AG04450 (cell line): ENCODE measurements around the gene CYRIA. TPM values are rescaled to one million over a fixed set of nuclear protein-coding genes. Genes with fewer than 3 reads are reported as not detected.

ENCODE experiments used
- CTCF ChIA-PET: fragments of 300-600, 350-600 bp; formaldehyde crosslinking; extraction: SDS; loops from one replicate; lab custom pipeline; 2022; ENCODE audit warnings: antibody characterized with exemption, inconsistent platforms; lab: Charles Lee
- POLR2A ChIA-PET: fragments of 350-600 bp; formaldehyde crosslinking; extraction: SDS; loops from one replicate; lab custom pipeline; 2021; ENCODE audit warnings: antibody characterized with exemption, inconsistent platforms; lab: Yijun Ruan, JAX
- DNase-seq: peaks from one replicate; pipeline ENCODE4 v3.0.0-alpha.2; 2011; ENCODE audit warnings: low read depth, low spot score
- H3K27ac ChIP-seq: one replicate; pipeline ENCODE4 v1.5.1; 2012; ENCODE audit warnings: low read depth, low read length, control low read depth
- H3K27me3 ChIP-seq: one replicate; pipeline ENCODE4 v1.6.0; 2012; ENCODE audit warnings: low read length; ENCODE audit not compliant: control insufficient read depth, insufficient read depth
- H3K4me3 ChIP-seq: 2 replicates; pipeline ENCODE4 v1.5.1; 2011; ENCODE audit warnings: mild to moderate bottlenecking, low read depth, low read length, control low read depth
- H3K9me3 ChIP-seq: 2 replicates; pipeline ENCODE4 v1.5.1; 2012; ENCODE audit warnings: low read length; ENCODE audit not compliant: control insufficient read depth, insufficient read depth
- polyA plus RNA-seq: library from polyadenylated mRNA; depleted of rRNA; stranded (reverse); fragments of >200 nt; gene quantifications from 2 replicates; pipeline ENCODE4 v1.2.3, GENCODE V29; 2011
- TF ChIP-seq, protein P1 (sequence below): IDR thresholded peaks from 2 replicates; pipeline ENCODE4 v1.5.1; 2011; ENCODE audit warnings: low read depth, low read length, control low read depth, inconsistent platforms

The CYRIA gene
- polyA plus RNA-seq, 1 experiment, result 3.7 TPM

- no peak overlapping the region for H3K4me3 ChIP-seq
- no peaks in the 10 kb centered on the region for H3K9me3 ChIP-seq
- peaks cover 11% of the 10 kb centered on the region for H3K27me3 ChIP-seq
- POLR2A ChIA-PET, result no interaction called here
- DNase-seq, result no peak
- TF ChIP-seq, protein P1, sequence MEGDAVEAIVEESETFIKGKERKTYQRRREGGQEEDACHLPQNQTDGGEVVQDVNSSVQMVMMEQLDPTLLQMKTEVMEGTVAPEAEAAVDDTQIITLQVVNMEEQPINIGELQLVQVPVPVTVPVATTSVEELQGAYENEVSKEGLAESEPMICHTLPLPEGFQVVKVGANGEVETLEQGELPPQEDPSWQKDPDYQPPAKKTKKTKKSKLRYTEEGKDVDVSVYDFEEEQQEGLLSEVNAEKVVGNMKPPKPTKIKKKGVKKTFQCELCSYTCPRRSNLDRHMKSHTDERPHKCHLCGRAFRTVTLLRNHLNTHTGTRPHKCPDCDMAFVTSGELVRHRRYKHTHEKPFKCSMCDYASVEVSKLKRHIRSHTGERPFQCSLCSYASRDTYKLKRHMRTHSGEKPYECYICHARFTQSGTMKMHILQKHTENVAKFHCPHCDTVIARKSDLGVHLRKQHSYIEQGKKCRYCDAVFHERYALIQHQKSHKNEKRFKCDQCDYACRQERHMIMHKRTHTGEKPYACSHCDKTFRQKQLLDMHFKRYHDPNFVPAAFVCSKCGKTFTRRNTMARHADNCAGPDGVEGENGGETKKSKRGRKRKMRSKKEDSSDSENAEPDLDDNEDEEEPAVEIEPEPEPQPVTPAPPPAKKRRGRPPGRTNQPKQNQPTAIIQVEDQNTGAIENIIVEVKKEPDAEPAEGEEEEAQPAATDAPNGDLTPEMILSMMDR, result no peak
- CTCF ChIA-PET, result no interaction called here
- H3K27ac ChIP-seq, result no peak overlapping the region
Observed at GRCh38 chr2:16660556-16660955, 5.1 kb downstream of the CYRIA start.

- TF ChIP-seq, protein P1, result no peak
- no peak for DNase-seq
- CTCF ChIA-PET, result interaction anchor here (0.6 kb wide), 1 partner anchor 43 kb away, joined by 3 read pairs; no protein-coding TSS in a partner anchor
- H3K4me3 ChIP-seq, result no peak overlapping the region
- POLR2A ChIA-PET, result no interaction called here
- peaks cover 11% of the 10 kb centered on the region for H3K27me3 ChIP-seq
- H3K27ac ChIP-seq, result no peak overlapping the region
- H3K9me3 ChIP-seq, result no peaks in the 10 kb centered on the region
Observed at GRCh38 chr2:16660114-16660513, 5.5 kb downstream of the CYRIA start.

GRCh38 chr2:16658076-16658739, 7.4 kb downstream of the CYRIA start:
- H3K27ac ChIP-seq, result no peak overlapping the region
- ChIA-PET CTCF (interaction anchor here (1.1 to 1.6 kb wide), 3 partner anchors 39 to 652 kb away, joined by 3 to 8 read pairs (median 4); no protein-coding TSS in a partner anchor), POLR2A (no interaction called here)
- no peaks in the 10 kb centered on the region for H3K9me3 ChIP-seq
- no peak overlapping the region for H3K4me3 ChIP-seq
- no peak for DNase-seq
- no peaks in the 10 kb centered on the region for H3K27me3 ChIP-seq
- TF ChIP-seq, protein P1, result no peak

DNA sequence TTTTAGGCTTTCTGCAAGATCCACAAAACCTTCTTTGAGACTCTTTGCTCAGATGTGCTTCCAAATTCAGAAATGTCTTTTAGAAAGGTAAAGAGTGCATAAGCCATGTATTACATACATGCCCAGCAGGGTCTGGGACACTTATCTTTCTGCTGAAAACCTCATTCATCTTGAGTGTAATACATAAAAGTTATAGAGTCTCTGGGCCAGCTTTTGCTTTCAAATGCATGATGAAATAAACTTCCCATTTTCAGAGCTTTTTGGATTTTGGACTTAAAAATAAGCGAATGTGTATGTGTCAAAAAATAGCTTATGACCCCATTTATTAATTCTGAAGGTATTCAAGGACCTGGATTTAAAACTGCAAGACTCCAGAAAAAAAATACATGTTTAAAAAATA, 8.0 kb downstream of the CYRIA start:
- Histone ChIP-seq H3K4me3 (no peak overlapping the region), H3K27ac (no peak overlapping the region), H3K9me3 (no peaks in the 10 kb centered on the region), H3K27me3 (no peaks in the 10 kb centered on the region)
- ChIA-PET CTCF (interaction anchor here (1.2 to 1.6 kb wide), 2 partner anchors 39 to 49 kb away, joined by 3 to 8 read pairs; no protein-coding TSS in a partner anchor), POLR2A (no interaction called here)
- TF ChIP-seq, protein P1, result no peak
- no peak for DNase-seq

GRCh38 chr2:16656784-16657391, 8.7 kb downstream of the CYRIA start:
- ChIA-PET CTCF (interaction anchor here (1.6 kb wide), 1 partner anchor 48 kb away, joined by 8 read pairs; no protein-coding TSS in a partner anchor), POLR2A (interaction anchor here (0.7 kb wide), 1 partner anchor 33 kb away, joined by 3 read pairs; no protein-coding TSS in a partner anchor)
- TF ChIP-seq, protein P1, result no peak
- Histone ChIP-seq H3K9me3 (no peaks in the 10 kb centered on the region), H3K4me3 (no peak overlapping the region), H3K27me3 (no peaks in the 10 kb centered on the region), H3K27ac (no peak overlapping the region)
- DNase-seq, result no peak
